ENCODE measurements around the gene THAP8.
A peak's percentile ranks its signal among the peaks of the same experiment; 100 is the strongest.

- TF ChIP-seq YY1 (IDR thresholded peaks at IDR 0.05; ENCODE audit: low read depth, low read length) (peak; percentile 75), CTCF (IDR thresholded peaks at IDR 0.05 in 2 of 3, conservative IDR thresholded peaks at IDR 0.05 in 1 of 3; ENCODE audit: control insufficient read depth in 2 of 3, extremely low read depth in 1 of 3, insufficient read depth in 1 of 3, low read depth in 3 of 3, low read length in 3 of 3) (no peak), TCF7 (IDR thresholded peaks at IDR 0.05; ENCODE audit: borderline replicate concordance) (no peak), CHD2 (IDR thresholded peaks at IDR 0.05; ENCODE audit: borderline replicate concordance, low read depth, low read length) (peak; percentile 74)
- TF ChIP-seq, protein P1, sequence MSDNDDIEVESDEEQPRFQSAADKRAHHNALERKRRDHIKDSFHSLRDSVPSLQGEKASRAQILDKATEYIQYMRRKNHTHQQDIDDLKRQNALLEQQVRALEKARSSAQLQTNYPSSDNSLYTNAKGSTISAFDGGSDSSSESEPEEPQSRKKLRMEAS (IDR thresholded peaks at IDR 0.05; ENCODE audit: low read depth, low read length) = no peak
- TF ChIP-seq, protein P2, sequence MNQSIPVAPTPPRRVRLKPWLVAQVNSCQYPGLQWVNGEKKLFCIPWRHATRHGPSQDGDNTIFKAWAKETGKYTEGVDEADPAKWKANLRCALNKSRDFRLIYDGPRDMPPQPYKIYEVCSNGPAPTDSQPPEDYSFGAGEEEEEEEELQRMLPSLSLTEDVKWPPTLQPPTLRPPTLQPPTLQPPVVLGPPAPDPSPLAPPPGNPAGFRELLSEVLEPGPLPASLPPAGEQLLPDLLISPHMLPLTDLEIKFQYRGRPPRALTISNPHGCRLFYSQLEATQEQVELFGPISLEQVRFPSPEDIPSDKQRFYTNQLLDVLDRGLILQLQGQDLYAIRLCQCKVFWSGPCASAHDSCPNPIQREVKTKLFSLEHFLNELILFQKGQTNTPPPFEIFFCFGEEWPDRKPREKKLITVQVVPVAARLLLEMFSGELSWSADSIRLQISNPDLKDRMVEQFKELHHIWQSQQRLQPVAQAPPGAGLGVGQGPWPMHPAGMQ (IDR thresholded peaks at IDR 0.05; ENCODE audit: borderline replicate concordance) = no peak
Observed at GRCh38 chr19:36054733-36055686, 925 bp upstream of the THAP8 start, which contains the start of gene WDR62.
